ENCODE results near the gene OR9A4.

OR9A4 gene

GRCh38 chr7:141956084-141956483 is 39.9 kb downstream of the OR9A4 start:
- in situ Hi-C loops (cut with HindIII; ENCODE audit: low pct_ligation_motif_present, low sequenced_read_pairs) = no loop called here
- H3K27me3 ChIP-seq (replicated peaks) = no peaks in the 10 kb centered on the region
- no peak for DNase-seq
- no peaks in the 10 kb centered on the region for H3K36me3 ChIP-seq (replicated peaks)
- no peak for TF ChIP-seq CTCF (IDR thresholded peaks at IDR 0.05; ENCODE audit: low read depth, low read length, missing control alignments)
- no peak overlapping the region for H3K27ac ChIP-seq
- H3K4me3 ChIP-seq (ENCODE audit: low read depth, low read length) = no peak overlapping the region

GRCh38 chr7:141960687-141961422 is 44.7 kb downstream of the OR9A4 start:
- no peaks in the 10 kb centered on the region for H3K27me3 ChIP-seq (replicated peaks)
- in situ Hi-C loops (cut with HindIII; ENCODE audit: low pct_ligation_motif_present, low sequenced_read_pairs) = no loop called here
- H3K27ac ChIP-seq = no peak overlapping the region
- H3K36me3 ChIP-seq (replicated peaks) = no peaks in the 10 kb centered on the region
- no peak overlapping the region for H3K4me3 ChIP-seq (ENCODE audit: low read depth, low read length)
- no peak for DNase-seq
- TF ChIP-seq CTCF (IDR thresholded peaks at IDR 0.05; ENCODE audit: low read depth, low read length, missing control alignments) = no peak
